HEK293 (cell line): ENCODE data around the gene COL9A3.
A peak's percentile ranks its signal among the peaks of the same experiment; 100 is the strongest.

Experiments used
- FEZF1 ChIP-seq: fragments of 450-650 bp; formaldehyde crosslinking; IDR thresholded peaks from 2 replicates; pipeline ENCODE4 v1.5.1; 2016; ENCODE audit warnings: missing biosample characterization, missing genetic modification characterization
- GLIS1 ChIP-seq: fragments of 450-650 bp; formaldehyde crosslinking; IDR thresholded peaks from 2 replicates; pipeline ENCODE4 v1.5.1; 2016; ENCODE audit warnings: missing biosample characterization, missing genetic modification characterization
- KLF16 ChIP-seq: fragments of 450-650 bp; formaldehyde crosslinking; IDR thresholded peaks from 2 replicates; pipeline ENCODE4 v1.5.1; 2017; ENCODE audit warnings: missing biosample characterization, missing genetic modification characterization
- KLF9 ChIP-seq: fragments of 450-650 bp; formaldehyde crosslinking; IDR thresholded peaks from 2 replicates; pipeline ENCODE4 v1.5.1; 2016; ENCODE audit warnings: missing biosample characterization, missing genetic modification characterization, low read depth
- MEIS1 ChIP-seq: sonication (generic); formaldehyde crosslinking; IDR thresholded peaks from 2 replicates; pipeline ENCODE4 v1.8.1; 2022; ENCODE audit warnings: missing genetic modification reagents, mild to moderate bottlenecking, borderline replicate concordance
- SALL2 ChIP-seq: fragments of 450-650 bp; formaldehyde crosslinking; IDR thresholded peaks from 2 replicates; pipeline ENCODE4 v1.5.0; 2017; ENCODE audit warnings: missing biosample characterization, mild to moderate bottlenecking, missing genetic modification characterization, borderline replicate concordance
- SP2 ChIP-seq: fragments of 450-650 bp; formaldehyde crosslinking; IDR thresholded peaks from 2 replicates; pipeline ENCODE4 v1.5.1; 2016; ENCODE audit warnings: missing biosample characterization, missing genetic modification characterization
- SP3 ChIP-seq: fragments of 450-650 bp; formaldehyde crosslinking; IDR thresholded peaks from 2 replicates; pipeline ENCODE4 v1.5.1; 2016; ENCODE audit warnings: missing biosample characterization, missing genetic modification characterization
- SP7 ChIP-seq: fragments of 450-650 bp; formaldehyde crosslinking; IDR thresholded peaks from 2 replicates; pipeline ENCODE4 v1.5.1; 2016; ENCODE audit warnings: missing biosample characterization, missing genetic modification characterization
- ZBTB20 ChIP-seq: fragments of 450-650 bp; formaldehyde crosslinking; IDR thresholded peaks from 2 replicates; pipeline ENCODE4 v1.5.1; 2016; ENCODE audit warnings: missing biosample characterization, missing genetic modification characterization
- ZEB2 ChIP-seq: fragments of 450-650 bp; formaldehyde crosslinking; IDR thresholded peaks from 2 replicates; pipeline ENCODE4 v1.5.1; 2016; ENCODE audit warnings: missing biosample characterization, missing genetic modification characterization
- ZFP69B ChIP-seq: fragments of 450-650 bp; formaldehyde crosslinking; IDR thresholded peaks from 2 replicates; pipeline ENCODE4 v1.5.1; 2016; ENCODE audit warnings: missing biosample characterization, missing genetic modification characterization
- ZNF133 ChIP-seq: fragments of 450-650 bp; formaldehyde crosslinking; IDR thresholded peaks from 2 replicates; pipeline ENCODE4 v1.5.1; 2016; ENCODE audit warnings: missing biosample characterization, missing genetic modification characterization
- ZNF239 ChIP-seq: fragments of 450-650 bp; formaldehyde crosslinking; IDR thresholded peaks from 2 replicates; pipeline ENCODE4 v1.5.1; 2016; ENCODE audit warnings: missing biosample characterization, missing genetic modification characterization
- ZNF324 ChIP-seq: fragments of 450-650 bp; formaldehyde crosslinking; IDR thresholded peaks from 2 replicates; pipeline ENCODE4 v1.5.1; 2016; ENCODE audit warnings: missing biosample characterization, missing genetic modification characterization
- ZNF335 ChIP-seq: fragments of 450-650 bp; formaldehyde crosslinking; conservative IDR thresholded peaks from 2 replicates; pipeline ENCODE4 v1.5.1; 2016; ENCODE audit warnings: missing biosample characterization, missing genetic modification characterization
- ZNF404 ChIP-seq: fragments of 450-650 bp; formaldehyde crosslinking; IDR thresholded peaks from 2 replicates; pipeline ENCODE4 v1.5.1; 2017; ENCODE audit warnings: missing biosample characterization, missing genetic modification characterization
- ZNF416 ChIP-seq: fragments of 450-650 bp; formaldehyde crosslinking; IDR thresholded peaks from 2 replicates; pipeline ENCODE4 v1.5.1; 2016; ENCODE audit warnings: missing biosample characterization, missing genetic modification characterization
- ZNF473 ChIP-seq: fragments of 450-650 bp; formaldehyde crosslinking; IDR thresholded peaks from 2 replicates; pipeline ENCODE4 v1.5.1; 2017; ENCODE audit warnings: missing biosample characterization, missing genetic modification characterization
- ZNF561 ChIP-seq: fragments of 450-650 bp; IDR thresholded peaks from 2 replicates; pipeline ENCODE4 v1.5.1; 2018; ENCODE audit warnings: missing biosample characterization, missing genetic modification characterization, borderline replicate concordance
- ZNF596 ChIP-seq: fragments of 450-650 bp; IDR thresholded peaks from 2 replicates; pipeline ENCODE4 v1.5.0; 2018; ENCODE audit warnings: missing biosample characterization, mild to moderate bottlenecking, missing genetic modification characterization, moderate library complexity
- ZNF629 ChIP-seq: fragments of 450-650 bp; formaldehyde crosslinking; IDR thresholded peaks from 2 replicates; pipeline ENCODE4 v1.5.1; 2017; ENCODE audit warnings: missing biosample characterization, missing genetic modification characterization
- ZNF654 ChIP-seq: fragments of 450-650 bp; formaldehyde crosslinking; IDR thresholded peaks from 2 replicates; pipeline ENCODE4 v1.5.1; 2016; ENCODE audit warnings: low read depth, missing biosample characterization, missing genetic modification characterization
- ZNF747 ChIP-seq: fragments of 450-650 bp; formaldehyde crosslinking; IDR thresholded peaks from 2 replicates; pipeline ENCODE4 v1.5.1; 2016; ENCODE audit warnings: missing biosample characterization, missing genetic modification characterization
- ZNF768 ChIP-seq: fragments of 450-650 bp; formaldehyde crosslinking; IDR thresholded peaks from 2 replicates; pipeline ENCODE4 v1.5.1; 2018; ENCODE audit warnings: missing biosample characterization, mild to moderate bottlenecking, missing genetic modification characterization
- TF ChIP-seq, protein P1 (sequence below): fragments of 450-650 bp; formaldehyde crosslinking; IDR thresholded peaks from 2 replicates; pipeline ENCODE4 v1.5.1; 2016; ENCODE audit warnings: missing biosample characterization, missing genetic modification characterization
- TF ChIP-seq, protein P2 (sequence below): fragments of 450-650 bp; formaldehyde crosslinking; IDR thresholded peaks from 2 replicates; pipeline ENCODE4 v1.5.1; 2016; ENCODE audit warnings: missing biosample characterization, missing genetic modification characterization
- TF ChIP-seq, protein P3 (sequence below): fragments of 450-650 bp; formaldehyde crosslinking; IDR thresholded peaks from 2 replicates; pipeline ENCODE4 v1.5.1; 2017; ENCODE audit warnings: missing biosample characterization, missing genetic modification characterization
- TF ChIP-seq, protein P4 (sequence below): fragments of 450-650 bp; formaldehyde crosslinking; IDR thresholded peaks from 2 replicates; pipeline ENCODE4 v1.5.1; 2016; ENCODE audit warnings: missing biosample characterization, missing genetic modification characterization
- TF ChIP-seq, protein P5 (sequence below): fragments of 450-650 bp; formaldehyde crosslinking; optimal IDR thresholded peaks from 2 replicates; pipeline ENCODE3; 2016; ENCODE audit warnings: missing biosample characterization, mild to moderate bottlenecking, missing genetic modification characterization

COL9A3 gene

DNA sequence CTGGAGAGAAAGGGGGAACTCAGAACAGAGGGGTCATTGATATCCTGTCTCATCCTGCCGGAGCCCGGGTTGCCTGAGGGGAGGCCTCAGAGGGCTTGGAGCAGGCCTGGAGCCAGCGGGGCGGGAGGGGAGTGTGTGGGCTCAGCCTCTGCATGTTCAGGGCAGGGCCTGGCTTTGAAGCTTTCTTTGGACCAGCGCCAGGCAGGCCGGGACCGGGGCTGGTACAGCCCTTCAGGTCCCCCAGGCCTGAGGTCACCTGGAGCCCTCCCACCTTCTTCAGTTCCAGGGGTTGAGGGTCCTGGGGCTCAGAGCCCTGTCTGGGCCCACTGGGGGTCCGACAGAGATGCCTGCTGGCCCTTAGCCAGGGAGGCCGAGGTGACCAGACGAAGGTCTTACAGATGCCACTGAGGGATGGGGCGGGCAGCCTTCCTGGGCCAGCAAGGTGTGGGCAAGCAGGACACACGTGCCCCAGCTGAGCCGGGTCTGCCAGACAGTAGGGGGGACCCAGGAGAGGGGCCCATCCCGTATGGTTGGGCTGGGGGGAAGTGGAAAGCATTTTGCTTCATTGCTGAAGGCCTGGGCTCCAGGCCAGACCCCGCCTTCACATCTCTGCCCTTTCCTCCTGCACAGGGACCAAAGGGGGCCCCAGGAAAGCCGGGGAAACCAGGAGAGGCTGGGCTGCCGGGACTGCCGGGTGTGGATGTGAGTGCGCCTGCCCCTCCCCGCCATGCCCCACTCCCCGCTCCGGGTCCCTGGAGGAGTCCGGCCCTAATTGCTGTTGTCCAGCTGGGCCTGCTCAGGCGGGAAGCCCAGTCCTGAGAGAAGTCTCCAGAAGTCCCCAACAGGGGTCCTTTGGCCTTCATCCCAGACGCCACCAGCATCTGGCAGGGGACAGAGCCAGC lies 2.0 kb downstream of the COL9A3 start (continued):
- peak; percentile 99 for TF ChIP-seq ZNF335 (tag by site-specific recombination)
- TF ChIP-seq ZNF133 (tag by site-specific recombination), result no peak
- TF ChIP-seq ZBTB20, result peak; percentile 76
- TF ChIP-seq ZNF596 (tag by site-specific recombination), result no peak
- no peak for TF ChIP-seq ZNF768
- no peak for TF ChIP-seq ZNF561 (tag by site-specific recombination)
- TF ChIP-seq, protein P1, sequence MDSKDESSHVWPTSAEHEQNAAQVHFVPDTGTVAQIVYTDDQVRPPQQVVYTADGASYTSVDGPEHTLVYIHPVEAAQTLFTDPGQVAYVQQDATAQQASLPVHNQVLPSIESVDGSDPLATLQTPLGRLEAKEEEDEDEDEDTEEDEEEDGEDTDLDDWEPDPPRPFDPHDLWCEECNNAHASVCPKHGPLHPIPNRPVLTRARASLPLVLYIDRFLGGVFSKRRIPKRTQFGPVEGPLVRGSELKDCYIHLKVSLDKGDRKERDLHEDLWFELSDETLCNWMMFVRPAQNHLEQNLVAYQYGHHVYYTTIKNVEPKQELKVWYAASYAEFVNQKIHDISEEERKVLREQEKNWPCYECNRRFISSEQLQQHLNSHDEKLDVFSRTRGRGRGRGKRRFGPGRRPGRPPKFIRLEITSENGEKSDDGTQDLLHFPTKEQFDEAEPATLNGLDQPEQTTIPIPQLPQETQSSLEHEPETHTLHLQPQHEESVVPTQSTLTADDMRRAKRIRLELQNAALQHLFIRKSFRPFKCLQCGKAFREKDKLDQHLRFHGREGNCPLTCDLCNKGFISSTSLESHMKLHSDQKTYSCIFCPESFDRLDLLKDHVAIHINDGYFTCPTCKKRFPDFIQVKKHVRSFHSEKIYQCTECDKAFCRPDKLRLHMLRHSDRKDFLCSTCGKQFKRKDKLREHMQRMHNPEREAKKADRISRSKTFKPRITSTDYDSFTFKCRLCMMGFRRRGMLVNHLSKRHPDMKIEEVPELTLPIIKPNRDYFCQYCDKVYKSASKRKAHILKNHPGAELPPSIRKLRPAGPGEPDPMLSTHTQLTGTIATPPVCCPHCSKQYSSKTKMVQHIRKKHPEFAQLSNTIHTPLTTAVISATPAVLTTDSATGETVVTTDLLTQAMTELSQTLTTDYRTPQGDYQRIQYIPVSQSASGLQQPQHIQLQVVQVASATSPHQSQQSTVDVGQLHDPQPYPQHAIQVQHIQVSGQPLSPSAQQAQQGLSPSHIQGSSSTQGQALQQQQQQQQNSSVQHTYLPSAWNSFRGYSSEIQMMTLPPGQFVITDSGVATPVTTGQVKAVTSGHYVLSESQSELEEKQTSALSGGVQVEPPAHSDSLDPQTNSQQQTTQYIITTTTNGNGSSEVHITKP (tag by site-specific recombination), result 0 out of 2 replicates have a peak, but pooled peaks have one; percentile 42
- TF ChIP-seq, protein P2, sequence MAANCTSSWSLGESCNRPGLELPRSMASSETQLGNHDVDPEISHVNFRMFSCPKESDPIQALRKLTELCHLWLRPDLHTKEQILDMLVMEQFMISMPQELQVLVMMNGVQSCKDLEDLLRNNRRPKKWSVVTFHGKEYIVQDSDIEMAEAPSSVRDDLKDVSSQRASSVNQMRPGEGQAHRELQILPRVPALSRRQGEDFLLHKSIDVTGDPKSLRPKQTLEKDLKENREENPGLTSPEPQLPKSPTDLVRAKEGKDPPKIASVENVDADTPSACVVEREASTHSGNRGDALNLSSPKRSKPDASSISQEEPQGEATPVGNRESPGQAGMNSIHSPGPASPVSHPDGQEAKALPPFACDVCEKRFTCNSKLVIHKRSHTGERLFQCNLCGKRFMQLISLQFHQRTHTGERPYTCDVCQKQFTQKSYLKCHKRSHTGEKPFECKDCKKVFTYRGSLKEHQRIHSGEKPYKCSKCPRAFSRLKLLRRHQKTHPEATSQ, result no peak
- TF ChIP-seq KLF16 (tag by site-specific recombination), result peak; percentile 47; the same call in 1 of the 2 replicates
- TF ChIP-seq ZNF324 (tag by site-specific recombination), result no peak
- no peak for TF ChIP-seq FEZF1 (tag by site-specific recombination)
- TF ChIP-seq ZNF239 (tag by site-specific recombination), result no peak
- TF ChIP-seq ZNF747 (tag by site-specific recombination), result no peak
- no peak for TF ChIP-seq ZNF629
- 0 out of 2 replicates have a peak, but pooled peaks have one; percentile 11 for TF ChIP-seq SP7 (tag by site-specific recombination)
- 0 out of 2 replicates have a peak, but pooled peaks have one; percentile 13 for TF ChIP-seq SP3 (tag by site-specific recombination)
- TF ChIP-seq, protein P3, sequence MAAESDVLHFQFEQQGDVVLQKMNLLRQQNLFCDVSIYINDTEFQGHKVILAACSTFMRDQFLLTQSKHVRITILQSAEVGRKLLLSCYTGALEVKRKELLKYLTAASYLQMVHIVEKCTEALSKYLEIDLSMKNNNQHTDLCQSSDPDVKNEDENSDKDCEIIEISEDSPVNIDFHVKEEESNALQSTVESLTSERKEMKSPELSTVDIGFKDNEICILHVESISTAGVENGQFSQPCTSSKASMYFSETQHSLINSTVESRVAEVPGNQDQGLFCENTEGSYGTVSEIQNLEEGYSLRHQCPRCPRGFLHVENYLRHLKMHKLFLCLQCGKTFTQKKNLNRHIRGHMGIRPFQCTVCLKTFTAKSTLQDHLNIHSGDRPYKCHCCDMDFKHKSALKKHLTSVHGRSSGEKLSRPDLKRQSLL (tag by site-specific recombination), result 0 out of 2 replicates have a peak, but pooled peaks have one; percentile 55
- no peak for TF ChIP-seq ZNF654 (tag by site-specific recombination)
- peak; percentile 81 for TF ChIP-seq GLIS1 (tag by site-specific recombination)
- TF ChIP-seq, protein P4, sequence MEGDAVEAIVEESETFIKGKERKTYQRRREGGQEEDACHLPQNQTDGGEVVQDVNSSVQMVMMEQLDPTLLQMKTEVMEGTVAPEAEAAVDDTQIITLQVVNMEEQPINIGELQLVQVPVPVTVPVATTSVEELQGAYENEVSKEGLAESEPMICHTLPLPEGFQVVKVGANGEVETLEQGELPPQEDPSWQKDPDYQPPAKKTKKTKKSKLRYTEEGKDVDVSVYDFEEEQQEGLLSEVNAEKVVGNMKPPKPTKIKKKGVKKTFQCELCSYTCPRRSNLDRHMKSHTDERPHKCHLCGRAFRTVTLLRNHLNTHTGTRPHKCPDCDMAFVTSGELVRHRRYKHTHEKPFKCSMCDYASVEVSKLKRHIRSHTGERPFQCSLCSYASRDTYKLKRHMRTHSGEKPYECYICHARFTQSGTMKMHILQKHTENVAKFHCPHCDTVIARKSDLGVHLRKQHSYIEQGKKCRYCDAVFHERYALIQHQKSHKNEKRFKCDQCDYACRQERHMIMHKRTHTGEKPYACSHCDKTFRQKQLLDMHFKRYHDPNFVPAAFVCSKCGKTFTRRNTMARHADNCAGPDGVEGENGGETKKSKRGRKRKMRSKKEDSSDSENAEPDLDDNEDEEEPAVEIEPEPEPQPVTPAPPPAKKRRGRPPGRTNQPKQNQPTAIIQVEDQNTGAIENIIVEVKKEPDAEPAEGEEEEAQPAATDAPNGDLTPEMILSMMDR (tag by site-specific recombination), result no peak
- TF ChIP-seq SALL2 (tag by site-specific recombination), result no peak
- no peak for TF ChIP-seq ZNF473 (tag by site-specific recombination)
- no peak for TF ChIP-seq MEIS1
- TF ChIP-seq KLF9 (tag by site-specific recombination), result 0 out of 2 replicates have a peak, but pooled peaks have one; percentile 11
- TF ChIP-seq, protein P5, sequence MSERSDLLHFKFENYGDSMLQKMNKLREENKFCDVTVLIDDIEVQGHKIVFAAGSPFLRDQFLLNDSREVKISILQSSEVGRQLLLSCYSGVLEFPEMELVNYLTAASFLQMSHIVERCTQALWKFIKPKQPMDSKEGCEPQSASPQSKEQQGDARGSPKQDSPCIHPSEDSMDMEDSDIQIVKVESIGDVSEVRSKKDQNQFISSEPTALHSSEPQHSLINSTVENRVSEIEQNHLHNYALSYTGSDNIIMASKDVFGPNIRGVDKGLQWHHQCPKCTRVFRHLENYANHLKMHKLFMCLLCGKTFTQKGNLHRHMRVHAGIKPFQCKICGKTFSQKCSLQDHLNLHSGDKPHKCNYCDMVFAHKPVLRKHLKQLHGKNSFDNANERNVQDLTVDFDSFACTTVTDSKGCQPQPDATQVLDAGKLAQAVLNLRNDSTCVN (tag by site-specific recombination), result peak; percentile 20
- TF ChIP-seq ZNF416, result no peak
- TF ChIP-seq SP2, result peak; percentile 37; the same call in 1 of the 2 replicates
- TF ChIP-seq ZNF404 (tag by site-specific recombination), result no peak
- peak; percentile 73 for TF ChIP-seq ZFP69B (tag by site-specific recombination)
- TF ChIP-seq ZEB2, result peak; percentile 54
